ENCODE data around the gene OPN1SW.

Gene OPN1SW

GRCh38 chr7:128793181-128793547 is 17.6 kb upstream of the OPN1SW start:
- Histone ChIP-seq H3K36me3 (ENCODE audit: insufficient read depth, low read length) (no peaks in the 10 kb centered on the region), H2AFZ (ENCODE audit: low read length, unreplicated experiment) (no peak overlapping the region), H3K27ac (ENCODE audit: low read depth, low read length) (no peak overlapping the region), H3K27me3 (ENCODE audit: insufficient read depth, low read length) (peaks cover 7% of the 10 kb centered on the region; the same call in 1 of the 2 replicates), H3K4me1 (ENCODE audit: control insufficient read depth, insufficient read depth, low read length, unreplicated experiment) (no peaks in the 10 kb centered on the region), H3K4me3 (ENCODE audit: low read depth, low read length) (no peak overlapping the region), H3K79me2 (ENCODE audit: control insufficient read depth, insufficient read depth, low read length, unreplicated experiment) (no peaks in the 10 kb centered on the region)

GRCh38 chr7:128792471-128793180 is 17.0 kb upstream of the OPN1SW start:
- Histone ChIP-seq H2AFZ (ENCODE audit: low read length, unreplicated experiment) (no peak overlapping the region), H3K4me3 (ENCODE audit: low read depth, low read length) (no peak overlapping the region; the same call in 1 of the 2 replicates), H3K79me2 (ENCODE audit: control insufficient read depth, insufficient read depth, low read length, unreplicated experiment) (no peaks in the 10 kb centered on the region), H3K4me1 (ENCODE audit: control insufficient read depth, insufficient read depth, low read length, unreplicated experiment) (no peaks in the 10 kb centered on the region), H3K27me3 (ENCODE audit: insufficient read depth, low read length) (peaks cover 11% of the 10 kb centered on the region; the same call in 1 of the 2 replicates), H3K36me3 (ENCODE audit: insufficient read depth, low read length) (no peaks in the 10 kb centered on the region), H3K27ac (ENCODE audit: low read depth, low read length) (no peak overlapping the region)

- Histone ChIP-seq H2AFZ (ENCODE audit: low read length, unreplicated experiment) (no peak overlapping the region), H3K27me3 (ENCODE audit: insufficient read depth, low read length) (peaks cover 11% of the 10 kb centered on the region; the same call in 1 of the 2 replicates), H3K27ac (ENCODE audit: low read depth, low read length) (no peak overlapping the region), H3K4me3 (ENCODE audit: low read depth, low read length) (peak overlapping the region; percentile 90), H3K36me3 (ENCODE audit: insufficient read depth, low read length) (no peaks in the 10 kb centered on the region), H3K79me2 (ENCODE audit: control insufficient read depth, insufficient read depth, low read length, unreplicated experiment) (no peaks in the 10 kb centered on the region), H3K4me1 (ENCODE audit: control insufficient read depth, insufficient read depth, low read length, unreplicated experiment) (no peaks in the 10 kb centered on the region)
Observed at GRCh38 chr7:128791972-128792327, 16.4 kb upstream of the OPN1SW start.

GRCh38 chr7:128791121-128791971 is 15.8 kb upstream of the OPN1SW start, which contains the start of gene CCDC136:
Gene CCDC136, plus strand, starts transcription at chr7:128791968. Its CDS starts 444 bp downstream, at chr7:128792412.
- Histone ChIP-seq H3K79me2 (ENCODE audit: control insufficient read depth, insufficient read depth, low read length, unreplicated experiment) (no peaks in the 10 kb centered on the region), H3K4me1 (ENCODE audit: control insufficient read depth, insufficient read depth, low read length, unreplicated experiment) (no peaks in the 10 kb centered on the region), H3K4me3 (ENCODE audit: low read depth, low read length) (peak within 1 kb of the TSS; percentile 90), H2AFZ (ENCODE audit: low read length, unreplicated experiment) (peak within 1 kb of the TSS; percentile 77), H3K27ac (ENCODE audit: low read depth, low read length) (no peak within 1 kb of the TSS), H3K27me3 (ENCODE audit: insufficient read depth, low read length) (peaks cover 11% of the 10 kb centered on the region; the same call in 1 of the 2 replicates), H3K36me3 (ENCODE audit: insufficient read depth, low read length) (no peaks in the 10 kb centered on the region)

GRCh38 chr7:128790315-128791041 is 14.9 kb upstream of the OPN1SW start:
- no peak overlapping the region for H3K27ac ChIP-seq (ENCODE audit: low read depth, low read length)
- no peaks in the 10 kb centered on the region for H3K4me1 ChIP-seq (ENCODE audit: control insufficient read depth, insufficient read depth, low read length, unreplicated experiment)
- peaks cover 11% of the 10 kb centered on the region; the same call in 1 of the 2 replicates for H3K27me3 ChIP-seq (ENCODE audit: insufficient read depth, low read length)
- H3K36me3 ChIP-seq (ENCODE audit: insufficient read depth, low read length): no peaks in the 10 kb centered on the region
- H3K79me2 ChIP-seq (ENCODE audit: control insufficient read depth, insufficient read depth, low read length, unreplicated experiment): no peaks in the 10 kb centered on the region
- H3K4me3 ChIP-seq (ENCODE audit: low read depth, low read length): peak overlapping the region; percentile 90
- peak overlapping the region; percentile 51 for H2AFZ ChIP-seq (ENCODE audit: low read length, unreplicated experiment)

GRCh38 chr7:128788446-128789412 is 13.1 kb upstream of the OPN1SW start:
- Histone ChIP-seq H3K36me3 (ENCODE audit: insufficient read depth, low read length) (no peaks in the 10 kb centered on the region), H3K27ac (ENCODE audit: low read depth, low read length) (no peak overlapping the region), H3K79me2 (ENCODE audit: control insufficient read depth, insufficient read depth, low read length, unreplicated experiment) (no peaks in the 10 kb centered on the region), H2AFZ (ENCODE audit: low read length, unreplicated experiment) (no peak overlapping the region), H3K4me3 (ENCODE audit: low read depth, low read length) (no peak overlapping the region), H3K4me1 (ENCODE audit: control insufficient read depth, insufficient read depth, low read length, unreplicated experiment) (no peaks in the 10 kb centered on the region), H3K27me3 (ENCODE audit: insufficient read depth, low read length) (peaks cover 11% of the 10 kb centered on the region; the same call in 1 of the 2 replicates)

GRCh38 chr7:128785738-128786137 is 10.1 kb upstream of the OPN1SW start:
- H3K36me3 ChIP-seq (ENCODE audit: insufficient read depth, low read length): no peaks in the 10 kb centered on the region
- no peak overlapping the region for H2AFZ ChIP-seq (ENCODE audit: low read length, unreplicated experiment)
- no peak overlapping the region for H3K27ac ChIP-seq (ENCODE audit: low read depth, low read length)
- H3K4me3 ChIP-seq (ENCODE audit: low read depth, low read length): no peak overlapping the region
- no peaks in the 10 kb centered on the region for H3K79me2 ChIP-seq (ENCODE audit: control insufficient read depth, insufficient read depth, low read length, unreplicated experiment)
- no peaks in the 10 kb centered on the region for H3K4me1 ChIP-seq (ENCODE audit: control insufficient read depth, insufficient read depth, low read length, unreplicated experiment)
- peaks cover 11% of the 10 kb centered on the region; the same call in 1 of the 2 replicates for H3K27me3 ChIP-seq (ENCODE audit: insufficient read depth, low read length)

- no peak overlapping the region for H2AFZ ChIP-seq (ENCODE audit: low read length, unreplicated experiment)
- H3K27ac ChIP-seq (ENCODE audit: low read depth, low read length): no peak overlapping the region
- no peaks in the 10 kb centered on the region for H3K79me2 ChIP-seq (ENCODE audit: control insufficient read depth, insufficient read depth, low read length, unreplicated experiment)
- no peak overlapping the region for H3K4me3 ChIP-seq (ENCODE audit: low read depth, low read length)
- no peaks in the 10 kb centered on the region for H3K36me3 ChIP-seq (ENCODE audit: insufficient read depth, low read length)
- no peaks in the 10 kb centered on the region for H3K4me1 ChIP-seq (ENCODE audit: control insufficient read depth, insufficient read depth, low read length, unreplicated experiment)
- H3K27me3 ChIP-seq (ENCODE audit: insufficient read depth, low read length): 0 out of 2 replicates have a peak, but pooled peaks cover 4% of the 10 kb centered on the region
Observed at GRCh38 chr7:128783143-128783861, 7.7 kb upstream of the OPN1SW start.

- Histone ChIP-seq H3K27me3 (ENCODE audit: insufficient read depth, low read length) (no peaks in the 10 kb centered on the region), H3K79me2 (ENCODE audit: control insufficient read depth, insufficient read depth, low read length, unreplicated experiment) (no peaks in the 10 kb centered on the region), H3K4me3 (ENCODE audit: low read depth, low read length) (no peak overlapping the region), H2AFZ (ENCODE audit: low read length, unreplicated experiment) (no peak overlapping the region), H3K36me3 (ENCODE audit: insufficient read depth, low read length) (no peaks in the 10 kb centered on the region), H3K27ac (ENCODE audit: low read depth, low read length) (no peak overlapping the region), H3K4me1 (ENCODE audit: control insufficient read depth, insufficient read depth, low read length, unreplicated experiment) (peaks cover 6% of the 10 kb centered on the region)
Observed at GRCh38 chr7:128781851-128782250, 6.3 kb upstream of the OPN1SW start.

Measured in ACC112 (cell line).